Skin of body (tissue), 2 donors: Measurements from ENCODE around the gene USP2. TPM values are rescaled to one million over a fixed set of nuclear protein-coding genes. Genes with fewer than 3 reads are reported as not detected.
A peak's percentile ranks its signal among the peaks of the same experiment; 100 is the strongest.
"Not testable (repeated sequence)": the region's sequence is repeated elsewhere in the genome, so short reads cannot be mapped to it uniquely, and the experiment has no call there.

Experiments used
- DNase-seq: peaks from one replicate; lab custom pipeline; 2025; lab: John Stamatoyannopoulos, UW
- total RNA-seq: library from RNA; depleted of rRNA; stranded (reverse); fragments of >200 nt; gene quantifications from one replicate; pipeline ENCODE4 v1.2.3, GENCODE V29; 2014

Gene USP2
- total RNA-seq, 1 donor from 2014 or later, result 7.0 TPM

GRCh38 chr11:119414321-119414720 is 32.8 kb upstream of the USP2 start:
- DNase-seq, result no peak

GRCh38 chr11:119412072-119412471 is 30.6 kb upstream of the USP2 start:
- DNase-seq, result no peak

- no peak for DNase-seq
Measured at GRCh38 chr11:119410501-119410900, 29.0 kb upstream of the USP2 start.

GRCh38 chr11:119409731-119410130 is 28.2 kb upstream of the USP2 start:
- DNase-seq, result no peak

GRCh38 chr11:119406005-119406404 is 24.5 kb upstream of the USP2 start:
- no peak for DNase-seq

GRCh38 chr11:119405448-119405847 is 24.0 kb upstream of the USP2 start:
- not testable (repeated sequence) for DNase-seq

- DNase-seq, result no peak
Measured at GRCh38 chr11:119404872-119405271, 23.4 kb upstream of the USP2 start.

GRCh38 chr11:119403021-119403420 is 21.5 kb upstream of the USP2 start:
- peak; percentile 19 for DNase-seq

- no peak for DNase-seq
Measured at GRCh38 chr11:119402470-119402869, 21.0 kb upstream of the USP2 start.

- DNase-seq, result no peak
Measured at GRCh38 chr11:119400860-119401259, 19.4 kb upstream of the USP2 start.

GRCh38 chr11:119397740-119398139 is 16.2 kb upstream of the USP2 start:
- DNase-seq, result no peak

GRCh38 chr11:119396835-119397234 is 15.3 kb upstream of the USP2 start:
- no peak for DNase-seq

- no peak for DNase-seq
Measured at GRCh38 chr11:119391275-119391674, 9.8 kb upstream of the USP2 start.

- no peak for DNase-seq
Measured at GRCh38 chr11:119389611-119390254, 8.2 kb upstream of the USP2 start.

GRCh38 chr11:119388103-119388502 is 6.6 kb upstream of the USP2 start:
- no peak for DNase-seq

- DNase-seq, result peak; percentile 54
Measured at GRCh38 chr11:119384332-119384731, 2.8 kb upstream of the USP2 start.

- DNase-seq, result not testable (repeated sequence)
Measured at GRCh38 chr11:119382513-119382912, 1.0 kb upstream of the USP2 start.

GRCh38 chr11:119382101-119382500 is 611 bp upstream of the USP2 start:
- DNase-seq, result no peak

GRCh38 chr11:119380827-119381180 is 686 bp downstream of the USP2 start:
- no peak for DNase-seq

GRCh38 chr11:119380160-119380826 is 1.2 kb downstream of the USP2 start:
- no peak for DNase-seq

GRCh38 chr11:119378851-119379465 is 2.5 kb downstream of the USP2 start:
- DNase-seq, result no peak

- DNase-seq, result no peak
Measured at GRCh38 chr11:119377961-119378667, 3.4 kb downstream of the USP2 start.
